ENCODE measurements around the gene TOMT.
"Not testable (repeated sequence)": the region's sequence is repeated elsewhere in the genome, so short reads cannot be mapped to it uniquely, and the experiment has no call there.

The TOMT gene

GRCh38 chr11:72127923-72128322, 22.2 kb downstream of the TOMT start:
- ATAC-seq (no peak), DNase-seq (no peak)

- no peak for ATAC-seq
- no peak for DNase-seq
Measured at GRCh38 chr11:72129381-72129780, 23.7 kb downstream of the TOMT start.

GRCh38 chr11:72132646-72133045, 26.9 kb downstream of the TOMT start:
- ATAC-seq: no peak

GRCh38 chr11:72135473-72135872, 29.7 kb downstream of the TOMT start, which contains the start of gene FOLR3:
Gene FOLR3, plus strand, starts transcription at chr11:72135725. Its CDS starts 228 bp downstream, at chr11:72135953.
- DNase-seq, ATAC-seq: not testable (repeated sequence)

More at GRCh38 chr11:72132646-72133045, 26.9 kb downstream of the TOMT start:
- DNase-seq: no peak

- DNase-seq (no peak), ATAC-seq (no peak)
Measured at GRCh38 chr11:72135891-72136683, 30.4 kb downstream of the TOMT start.

DNA sequence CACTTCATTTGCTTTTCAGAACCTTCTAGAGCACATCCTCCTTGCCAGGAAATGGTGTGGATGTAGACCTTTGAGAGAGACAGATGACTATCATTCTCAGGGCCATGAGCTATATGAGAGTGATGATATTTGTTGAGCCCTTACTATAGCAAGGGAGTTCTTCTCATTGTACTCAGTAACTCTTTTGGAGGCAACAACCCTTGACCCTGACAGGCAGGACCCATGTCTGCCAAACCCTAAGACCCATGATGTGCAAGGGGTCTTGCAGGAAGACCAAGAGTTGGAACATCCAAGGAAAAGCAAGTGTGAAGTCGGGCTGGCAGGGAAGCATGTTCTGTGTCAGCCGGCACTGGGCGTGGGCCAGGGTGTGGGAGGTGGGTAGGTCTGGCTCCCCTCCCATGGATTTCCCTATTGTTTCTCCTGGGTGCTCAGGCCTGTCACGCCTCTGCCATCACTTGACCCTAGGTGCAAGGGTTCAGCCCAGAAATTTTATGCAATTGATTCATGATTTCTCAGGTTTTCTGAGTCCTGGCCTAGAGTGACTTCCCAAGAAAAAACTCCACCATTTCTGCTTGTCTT, 31.0 kb downstream of the TOMT start:
- peak; percentile 25 for ATAC-seq

GRCh38 chr11:72138821-72139390, 33.2 kb downstream of the TOMT start:
- DNase-seq (no peak), ATAC-seq (no peak)

More for the DNA sequence above, 31.0 kb downstream of the TOMT start:
- no peak for DNase-seq

- DNase-seq (no peak), ATAC-seq (no peak)
Measured at GRCh38 chr11:72139500-72139899, 33.8 kb downstream of the TOMT start.

DNA sequence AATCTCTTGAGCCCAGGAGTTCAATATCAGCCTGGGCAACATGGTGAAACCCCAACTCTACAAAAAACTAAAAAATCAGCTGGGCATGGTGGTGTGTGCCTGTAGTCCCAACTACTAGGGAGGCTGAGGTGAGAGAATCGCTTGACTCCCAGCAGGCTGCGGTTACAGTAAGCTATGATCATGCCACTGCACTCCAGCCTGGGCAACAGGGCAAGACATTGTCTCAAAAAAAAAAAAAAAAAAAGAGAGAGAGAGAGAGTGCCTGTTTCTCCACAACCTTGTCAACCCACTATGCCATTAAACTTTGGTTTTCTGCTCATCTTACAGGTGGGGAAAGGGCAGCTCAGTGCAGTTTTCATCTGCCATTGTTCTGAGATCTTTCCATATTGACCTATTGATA, 34.9 kb downstream of the TOMT start:
- DNase-seq: no peak
- ATAC-seq: peak; percentile 17

- ATAC-seq: peak; percentile 76
- peak; percentile 23 for DNase-seq
Measured at GRCh38 chr11:72141066-72141465, 35.3 kb downstream of the TOMT start.

GRCh38 chr11:72142086-72142485, 36.4 kb downstream of the TOMT start:
- DNase-seq, ATAC-seq: not testable (repeated sequence)

GRCh38 chr11:72142543-72142942, 36.8 kb downstream of the TOMT start:
- ATAC-seq, DNase-seq: not testable (repeated sequence)

DNA sequence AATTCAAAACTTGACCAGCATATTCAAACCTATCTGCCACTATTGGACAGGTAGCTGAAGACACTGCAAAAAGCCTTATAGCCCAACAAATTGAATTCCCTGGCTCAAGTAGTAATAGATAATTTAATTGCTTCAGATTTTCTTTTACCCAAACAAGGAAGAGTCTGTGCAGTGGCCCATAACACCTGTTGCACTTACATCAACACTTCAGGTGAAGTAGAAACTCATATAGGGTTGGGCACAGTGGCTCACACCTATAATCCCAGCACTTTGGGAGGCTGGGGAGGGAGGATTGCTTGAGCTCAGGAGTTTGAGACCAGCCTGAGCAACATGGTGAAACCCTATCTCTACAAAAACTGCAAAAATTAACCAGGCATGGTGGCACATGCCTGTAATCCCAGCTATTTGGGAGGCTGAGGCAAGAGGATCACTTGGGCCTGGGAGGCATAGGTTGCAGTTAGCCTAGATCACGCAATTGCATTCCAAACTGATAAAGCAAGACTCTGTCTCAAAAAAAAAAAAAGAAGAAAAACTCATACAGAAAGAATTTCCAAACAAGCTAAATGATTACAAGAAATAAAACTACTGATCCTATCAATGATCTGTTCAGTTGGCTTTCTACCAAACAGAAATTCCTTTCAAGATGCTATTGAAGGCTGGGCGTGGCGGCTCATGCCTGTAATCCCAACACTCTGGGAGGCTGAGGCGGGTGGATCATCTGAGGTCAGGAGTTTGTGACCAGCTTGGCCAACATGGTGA, 39.3 kb downstream of the TOMT start:
- DNase-seq: no peak
- ATAC-seq: no peak

DNA sequence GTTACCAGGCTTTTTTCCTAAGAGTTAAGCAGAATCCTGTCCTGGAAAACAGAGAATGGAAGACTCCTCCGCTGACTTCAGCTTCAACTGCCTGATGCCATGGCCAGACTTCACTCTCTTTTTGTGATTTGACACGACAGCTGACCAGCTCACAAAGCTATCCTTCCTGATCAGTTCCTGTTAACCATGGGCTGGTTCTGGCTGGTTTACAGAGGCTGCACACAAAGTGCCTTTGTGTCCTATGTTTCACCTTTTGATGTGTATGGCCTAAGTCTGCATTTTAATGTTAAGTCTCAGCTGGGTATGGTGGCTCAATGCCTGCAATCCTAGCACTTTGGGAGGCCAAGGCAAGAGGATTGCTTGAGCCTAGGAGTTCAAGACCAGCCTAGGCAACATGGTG, 40.9 kb downstream of the TOMT start:
- DNase-seq (no peak), ATAC-seq (no peak)

GRCh38 chr11:72150882-72151281, 45.2 kb downstream of the TOMT start:
- ATAC-seq: no peak
- DNase-seq: no peak

GRCh38 chr11:72153874-72154273, 48.1 kb downstream of the TOMT start:
- ATAC-seq: not testable (repeated sequence)

GRCh38 chr11:72154816-72155215, 49.1 kb downstream of the TOMT start:
- no peak for DNase-seq
- no peak for ATAC-seq

More at GRCh38 chr11:72153874-72154273, 48.1 kb downstream of the TOMT start:
- not testable (repeated sequence) for DNase-seq

DNA sequence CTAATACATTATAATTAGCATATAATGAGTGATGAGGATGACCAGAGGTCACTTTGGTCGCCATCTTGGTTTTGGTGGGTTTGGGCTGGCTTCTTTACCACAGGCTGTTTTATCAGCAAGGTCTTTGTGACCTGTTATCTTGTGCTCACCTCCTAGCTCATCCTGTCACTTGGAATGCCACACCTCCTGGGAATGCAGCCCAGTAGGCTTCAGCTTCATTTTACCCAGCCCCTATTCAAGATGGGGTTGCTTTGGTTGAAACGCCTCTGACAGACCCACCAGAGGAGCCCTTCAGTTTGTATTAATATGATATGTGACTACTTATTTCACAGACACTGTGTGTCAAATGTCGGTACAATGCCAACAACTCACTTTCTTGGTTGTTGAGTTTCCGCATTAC, 50.0 kb downstream of the TOMT start:
- ATAC-seq (no peak), DNase-seq (no peak)

DNA sequence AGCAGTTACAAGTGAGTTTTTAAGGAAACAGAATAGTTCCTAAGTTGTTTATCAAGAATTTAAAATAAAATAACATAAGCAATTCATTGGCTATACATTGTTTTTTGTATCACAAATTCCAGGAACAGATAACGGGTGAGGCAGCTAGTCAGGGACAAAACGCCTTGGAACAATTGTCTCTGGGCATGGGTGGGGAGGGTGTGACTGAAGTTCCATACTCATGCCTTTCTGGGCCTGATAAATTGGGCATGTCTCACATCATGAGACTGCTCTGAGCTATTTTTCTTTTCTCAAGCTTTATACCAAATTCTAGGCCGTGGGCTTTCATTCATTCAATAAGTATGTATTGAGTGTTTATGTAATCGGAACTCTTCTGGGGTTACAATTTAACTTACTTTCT, 51.4 kb downstream of the TOMT start:
- DNase-seq (no peak), ATAC-seq (no peak)

Data from stimulated activated naive CD8-positive, alpha-beta T cell treated with anti-CD3 and anti-CD28 coated beads, Interleukin-15, Interleukin-2, amounts not matched to agents 100 U/mL and 50 U/mL, for 24 hours (primary cell).